ENCODE results near the gene UBE2J1.

GRCh38 chr6:89286516-89286915 lies 66.0 kb downstream of the UBE2J1 start:
- TF ChIP-seq TAF1 (IDR thresholded peaks at IDR 0.05; ENCODE audit: borderline replicate concordance, low read depth, low read length) (no peak), POLR2A (IDR thresholded peaks at IDR 0.05; ENCODE audit: low read depth, low read length) (no peak)

All from GM12892 (cell line).